NOMO-1 (cell line): ENCODE measurements around the gene COL16A1.

Experiments
- DNase-seq, 2 experiments: peaks; one replicate each; lab custom pipeline; 2025; ENCODE audit not compliant: unreplicated experiment in 2 of 2; lab: John Stamatoyannopoulos, UW

Gene COL16A1

GRCh38 chr1:31627301-31627929 lies 76.4 kb downstream of the COL16A1 start:
- no peak for DNase-seq

DNA sequence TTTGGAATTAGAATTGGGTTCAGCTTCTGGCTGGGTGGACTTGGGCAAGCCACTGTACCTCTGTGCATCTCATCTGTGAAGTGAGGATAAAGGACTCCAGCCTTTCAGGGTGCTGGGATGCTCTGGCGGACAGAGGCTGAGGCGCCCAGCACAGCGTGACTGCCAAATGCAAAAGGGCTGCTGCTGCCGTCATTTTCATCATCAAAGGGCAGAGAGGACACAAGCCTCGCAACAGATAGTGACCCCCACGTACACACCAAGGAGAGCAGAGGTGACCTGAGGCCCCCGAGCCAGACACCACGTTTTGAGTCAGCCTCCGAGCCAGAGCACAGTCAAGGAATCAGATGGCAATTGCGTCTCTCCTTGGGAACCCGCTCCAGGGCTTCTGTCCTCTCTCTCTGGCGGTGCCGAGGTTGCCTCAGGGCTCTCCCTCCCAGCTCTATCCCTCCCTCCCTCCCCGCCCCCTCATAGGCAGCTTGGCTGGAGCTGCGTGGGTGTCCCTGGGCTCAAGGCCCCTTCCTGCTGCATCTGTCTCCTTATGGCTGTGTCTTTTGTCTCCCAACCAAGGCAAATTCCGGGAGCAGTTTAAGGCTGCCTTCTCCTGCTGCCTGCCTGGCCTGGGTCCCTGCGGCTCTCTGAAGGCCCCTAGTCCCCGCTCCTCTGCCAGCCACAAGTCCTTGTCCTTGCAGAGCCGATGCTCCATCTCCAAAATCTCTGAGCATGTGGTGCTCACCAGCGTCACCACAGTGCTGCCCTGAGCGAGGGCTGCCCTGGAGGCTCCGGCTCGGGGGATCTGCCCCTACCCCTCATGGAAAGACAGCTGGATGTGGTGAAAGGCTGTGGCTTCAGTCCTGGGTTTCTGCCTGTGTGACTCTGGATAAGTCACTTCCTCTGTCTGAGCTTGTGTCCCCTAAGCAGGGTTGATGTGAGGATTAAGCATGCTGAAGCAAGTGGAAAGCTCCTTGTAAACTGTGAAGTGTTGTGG lies 77.3 kb downstream of the COL16A1 start:
- DNase-seq: no peak

DNA sequence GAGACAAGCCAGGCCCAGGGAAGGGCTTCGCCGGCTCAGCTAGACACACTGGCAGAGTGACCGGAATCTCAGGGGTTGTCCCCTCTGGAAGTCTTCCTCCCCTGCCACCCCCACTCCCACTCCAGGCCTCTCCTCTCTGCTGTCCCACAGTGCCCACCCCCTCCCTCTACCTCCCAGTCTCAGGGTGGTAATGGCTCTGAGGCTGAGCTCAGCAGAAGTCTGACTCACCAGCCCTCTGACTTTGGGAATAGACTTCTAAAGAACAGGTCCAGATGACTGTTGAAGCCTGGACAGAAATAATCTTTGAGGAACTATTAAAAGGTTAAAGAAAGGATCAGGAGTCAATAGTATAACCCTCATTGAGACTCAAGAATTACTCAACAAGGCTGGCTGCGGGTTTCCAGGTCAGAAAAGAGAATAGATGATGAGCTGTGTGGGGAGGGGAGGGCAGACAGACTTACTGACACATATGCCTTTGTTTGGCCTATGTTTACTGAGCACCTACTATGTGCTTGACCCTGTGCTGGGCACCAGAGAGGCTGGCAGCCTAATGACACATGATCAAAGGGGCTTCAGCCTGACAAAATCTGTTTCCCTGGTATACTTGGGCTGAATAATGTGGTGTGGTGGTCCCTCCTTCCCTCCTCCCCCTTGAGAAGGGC lies 78.1 kb downstream of the COL16A1 start:
- peak in 1 of 2 experiments; percentile 20 for DNase-seq

- no peak for DNase-seq
Observed at GRCh38 chr1:31624731-31625514, 78.9 kb downstream of the COL16A1 start.

DNA sequence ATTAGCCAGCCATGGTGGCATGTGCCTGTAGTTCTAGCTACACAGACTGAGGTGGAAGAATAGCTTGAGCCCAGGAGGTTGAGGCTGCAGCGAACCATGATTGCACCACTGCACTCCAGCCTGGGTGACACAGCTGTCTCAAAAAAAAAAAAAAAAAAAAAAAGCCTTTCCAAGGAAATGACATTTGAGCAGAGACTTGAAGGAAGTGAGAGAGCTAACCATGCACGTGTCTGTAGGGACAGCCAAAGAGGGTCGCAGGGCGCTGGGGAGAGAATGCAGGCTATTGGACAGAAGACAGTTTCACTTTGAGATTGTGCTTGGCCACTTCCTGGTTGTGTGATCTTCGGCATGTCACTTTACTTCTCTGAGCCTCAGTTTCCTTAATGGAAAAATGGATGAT lies 79.5 kb downstream of the COL16A1 start:
- no peak for DNase-seq

GRCh38 chr1:31623365-31623764 lies 80.5 kb downstream of the COL16A1 start:
- no peak for DNase-seq

DNA sequence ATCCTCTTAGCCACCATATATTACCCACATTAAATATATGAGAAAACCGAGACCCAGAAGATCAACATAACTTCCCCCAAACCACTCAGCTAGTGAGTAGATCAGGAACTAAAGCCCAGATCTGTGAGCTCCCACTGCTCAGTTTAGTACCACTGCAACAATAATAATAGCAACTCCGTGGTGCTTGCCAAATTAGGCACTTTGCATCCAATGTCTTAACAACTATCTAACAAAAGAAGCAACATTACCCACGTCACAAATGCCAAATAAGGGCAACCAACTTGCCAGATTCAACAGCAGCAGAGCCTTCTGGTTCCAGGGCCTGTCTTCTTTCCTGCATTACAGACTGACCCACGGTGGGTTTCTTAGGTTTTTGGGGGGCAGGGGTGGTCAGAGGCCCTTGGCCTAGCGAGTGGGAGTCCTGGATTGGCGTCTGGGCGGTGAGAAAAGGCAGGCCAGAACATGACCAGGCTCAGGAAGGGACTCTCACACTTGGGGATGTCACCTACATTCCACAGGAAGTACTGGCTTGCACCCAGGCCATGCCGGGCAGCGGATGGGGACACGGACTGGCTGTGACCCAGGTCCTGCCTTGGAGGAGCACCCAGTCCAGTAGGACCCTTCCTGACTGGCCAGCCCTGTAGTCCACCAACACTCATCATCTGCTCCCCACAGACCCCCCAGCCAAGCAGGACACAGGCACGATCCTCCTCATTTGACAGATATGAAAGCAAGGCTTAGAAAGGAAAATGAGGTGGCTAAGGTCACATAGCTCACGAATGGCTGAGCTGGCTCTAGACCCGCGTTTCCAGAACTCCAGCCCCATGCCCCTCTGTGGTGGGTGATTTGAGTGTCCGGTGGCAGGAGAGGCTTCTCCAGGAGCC lies 81.7 kb downstream of the COL16A1 start:
- no peak for DNase-seq

GRCh38 chr1:31621498-31621820 lies 82.4 kb downstream of the COL16A1 start:
- no peak for DNase-seq

DNA sequence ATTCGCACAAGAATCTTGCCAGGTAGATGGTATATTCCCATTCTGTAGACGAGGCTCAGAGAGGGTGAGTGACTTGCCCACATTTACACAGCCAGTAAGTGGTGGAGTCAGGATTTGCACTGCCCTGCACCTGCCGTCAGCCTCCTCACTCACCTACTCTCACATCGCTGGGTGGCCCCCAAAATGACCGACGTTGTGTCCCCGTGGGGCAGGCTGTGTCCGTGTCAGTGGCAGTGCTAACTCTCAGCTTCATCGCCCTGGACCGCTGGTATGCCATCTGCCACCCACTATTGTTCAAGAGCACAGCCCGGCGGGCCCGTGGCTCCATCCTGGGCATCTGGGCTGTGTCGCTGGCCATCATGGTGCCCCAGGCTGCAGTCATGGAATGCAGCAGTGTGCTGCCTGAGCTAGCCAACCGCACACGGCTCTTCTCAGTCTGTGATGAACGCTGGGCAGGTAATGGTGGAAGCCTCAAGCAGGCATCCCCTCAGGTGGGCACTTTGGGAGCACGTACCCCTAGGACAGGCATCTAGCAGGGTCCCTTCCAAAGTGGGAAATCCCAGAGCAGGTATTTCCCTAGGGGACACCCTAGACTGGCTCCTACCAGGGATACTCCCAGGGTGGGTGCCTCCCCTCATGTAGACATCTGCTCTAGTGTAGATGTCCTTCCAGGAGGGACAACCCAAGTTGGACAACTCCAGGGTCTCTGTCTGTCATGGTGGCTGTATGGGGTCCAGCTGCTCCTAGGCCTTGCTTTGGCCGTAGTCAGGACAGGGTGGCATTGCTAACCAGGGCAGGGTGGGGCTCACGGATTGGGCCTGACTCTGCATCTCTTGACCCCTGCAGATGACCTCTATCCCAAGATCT lies 83.0 kb downstream of the COL16A1 start:
- no peak for DNase-seq

- DNase-seq: no peak
Observed at GRCh38 chr1:31618916-31619846, 84.6 kb downstream of the COL16A1 start.

DNA sequence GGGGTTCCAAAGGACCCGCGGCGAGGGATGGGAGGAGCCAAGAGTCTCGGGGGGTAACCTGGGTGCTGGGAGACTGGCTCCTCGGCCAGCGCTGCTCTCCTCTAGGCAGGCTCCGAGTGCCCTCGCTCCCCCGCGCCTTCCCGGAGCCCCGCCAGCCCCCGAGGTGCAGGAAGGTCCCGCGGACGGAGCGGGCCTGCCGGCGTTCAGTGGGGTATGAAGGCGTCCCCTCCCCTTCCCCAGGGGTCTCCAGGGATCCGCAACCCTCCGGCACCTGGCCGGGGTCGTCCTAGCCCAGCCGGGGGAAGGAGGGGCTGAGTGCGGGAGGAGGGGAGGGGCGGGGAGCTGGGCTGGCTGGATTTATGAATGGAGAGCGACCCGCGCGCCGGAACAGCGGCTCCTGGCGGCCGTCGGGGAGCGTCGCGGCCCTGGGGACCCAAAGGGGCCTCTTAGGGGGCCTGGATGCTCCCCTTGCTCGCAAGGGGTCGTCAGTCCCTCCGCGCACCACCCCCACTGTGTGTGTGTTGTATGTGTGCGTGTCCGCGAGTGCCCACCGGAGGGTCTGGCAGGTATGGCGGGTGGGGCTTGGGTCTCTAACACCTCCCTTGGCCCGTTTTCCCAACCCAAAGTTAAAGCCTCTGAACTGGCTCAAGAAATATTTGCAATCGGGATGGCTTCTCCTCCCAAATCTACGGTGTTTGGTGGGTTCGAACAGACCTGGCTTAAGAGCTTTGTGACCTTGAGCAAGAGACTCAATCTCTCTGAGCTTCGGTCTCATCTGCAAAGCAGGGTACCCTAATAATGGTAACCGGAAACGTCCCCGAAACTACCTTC lies 85.7 kb downstream of the COL16A1 start:
- peak; percentile 23 to 29 for DNase-seq

DNA sequence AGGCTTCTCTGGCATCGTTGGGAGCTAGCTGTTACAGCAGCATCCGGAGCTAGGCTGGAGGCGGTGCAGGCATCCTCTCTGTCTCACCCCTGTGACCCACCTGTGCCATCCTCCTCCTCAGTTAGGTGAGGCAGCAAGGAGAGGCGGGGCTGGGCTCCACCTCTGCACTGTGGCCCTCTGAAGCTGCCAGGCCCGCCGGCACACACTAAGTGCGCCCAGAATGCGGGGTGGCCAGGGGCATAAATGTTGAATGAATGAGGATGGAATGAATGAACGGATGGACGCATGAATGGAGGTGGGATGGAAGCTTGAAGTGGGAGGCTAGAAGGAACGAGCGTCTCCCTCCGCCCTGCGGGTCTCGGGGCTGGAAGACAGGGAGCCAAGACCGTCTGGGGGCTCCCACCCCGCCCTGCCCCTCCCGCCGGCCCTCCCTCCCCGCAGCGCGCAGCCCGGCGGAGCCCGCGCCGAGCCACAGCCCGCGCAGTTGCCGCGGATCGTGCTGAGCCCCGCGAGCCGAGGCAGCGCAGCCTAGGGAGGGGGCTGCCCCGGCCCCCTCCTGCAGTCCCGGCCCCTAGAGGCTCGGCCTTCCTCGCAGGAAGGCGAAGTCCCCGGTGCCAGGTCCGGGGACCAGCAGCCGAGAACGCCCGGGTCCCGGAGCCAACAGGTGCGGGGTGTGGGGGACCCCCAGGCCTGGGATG lies 86.5 kb downstream of the COL16A1 start, which contains the start of gene HCRTR1:
Gene HCRTR1 (plus strand): TSS at position 472 of the 698 bp plus-strand sequence. CDS start 1,504 bp downstream, outside the sequence.
- no peak for DNase-seq

DNA sequence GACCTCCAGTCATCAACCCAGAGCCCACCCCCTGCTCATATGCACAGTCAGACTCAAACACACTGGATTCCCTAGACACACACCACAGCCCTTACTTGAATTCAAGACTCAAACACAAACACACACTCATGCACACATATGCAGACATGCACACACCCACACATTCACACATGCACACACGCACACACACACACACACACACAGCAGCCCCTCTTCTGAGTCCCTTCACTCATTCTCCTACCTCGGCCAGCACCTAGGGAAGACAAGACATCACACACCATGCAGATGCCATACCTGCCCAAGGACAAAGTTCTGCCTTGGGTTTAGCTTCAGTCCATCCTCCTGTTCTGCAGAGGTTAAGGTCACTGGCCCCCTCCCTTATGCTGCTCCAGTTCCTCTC lies 87.9 kb downstream of the COL16A1 start:
- no peak for DNase-seq

DNA sequence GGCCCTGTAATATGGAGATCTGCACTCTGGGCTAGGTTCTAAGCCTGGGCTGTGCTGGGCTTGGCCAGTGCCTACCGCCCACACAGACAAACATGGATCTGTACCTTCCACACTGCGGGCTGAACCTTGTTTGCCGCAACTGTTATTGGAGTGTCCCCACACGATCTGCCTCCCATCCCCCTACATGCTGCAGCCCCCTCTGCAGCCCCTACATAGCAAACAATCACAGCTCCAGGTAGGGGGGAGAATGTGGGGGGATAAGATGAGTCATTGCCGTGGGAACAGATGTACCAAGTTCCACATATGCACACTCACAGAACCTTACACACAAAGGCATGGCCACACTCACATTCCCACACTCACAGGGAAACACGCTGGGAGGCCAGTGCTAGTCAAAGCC lies 88.4 kb downstream of the COL16A1 start:
- no peak for DNase-seq

DNA sequence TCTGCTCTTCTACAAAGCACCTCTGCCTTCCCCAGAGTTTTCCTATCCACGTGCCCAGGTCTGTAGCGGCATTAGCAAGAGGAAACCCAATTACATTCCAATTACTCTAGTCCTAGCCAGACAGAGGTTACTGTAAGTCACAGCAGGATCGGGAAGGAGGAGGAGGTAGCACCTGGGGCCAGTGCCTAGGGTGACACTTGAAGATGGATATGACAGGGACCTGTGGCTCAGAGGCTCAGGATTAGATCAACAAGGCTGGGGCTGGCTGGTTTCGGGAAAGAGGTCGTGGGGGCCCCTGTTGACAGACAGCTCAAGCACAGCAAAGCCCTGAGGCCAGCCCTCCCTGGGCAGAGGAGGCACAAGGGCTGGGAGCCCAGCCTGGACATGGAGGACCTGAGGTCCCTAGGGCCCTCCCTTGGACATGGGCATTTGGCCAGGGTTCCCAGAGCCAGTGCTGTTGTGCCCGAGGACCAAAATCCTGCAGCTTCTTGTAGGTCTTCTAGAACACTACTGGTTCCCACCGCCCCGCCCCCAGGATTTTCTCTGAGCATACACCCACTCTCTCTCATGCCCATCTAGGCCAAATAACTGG lies 89.3 kb downstream of the COL16A1 start:
- no peak for DNase-seq
